Upper lobe of left lung (tissue), 6 donors: Measurements from ENCODE around the gene ZNF507. TPM values are rescaled to one million over a fixed set of nuclear protein-coding genes. Genes with fewer than 3 reads are reported as not detected.

Experiments
- ATAC-seq, 2 donors: fragments of 200-7000 bp; cut with Tn5 transposase; one replicate each; pipeline ENCODE4 v1.9.1; 2022; ENCODE audit warnings: mild to moderate bottlenecking in 2 of 2, moderate library complexity in 2 of 2; ENCODE audit not compliant: low FRiP score in 2 of 2
- DNase-seq, 2 donors: peaks; one replicate each; pipeline ENCODE4 v3.0.0-alpha.2; 2019 to 2020
- H3K27ac ChIP-seq, 4 donors: fragments of 200-600 bp; sonication (generic); one replicate each; pipeline ENCODE4 v1.5.1; 2016 to 2019
- H3K27me3 ChIP-seq, 4 donors: fragments of 200-600 bp; sonication (generic); one replicate each; pipeline ENCODE4 v1.5.1; 2017 to 2019
- H3K36me3 ChIP-seq, 4 donors: fragments of 200-600 bp; sonication (generic); one replicate each; pipeline ENCODE4 v1.5.1; 2016 to 2019
- H3K4me1 ChIP-seq, 4 donors: fragments of 200-600 bp; sonication (generic); one replicate each; pipeline ENCODE4 v1.5.1; 2018 to 2019
- H3K4me3 ChIP-seq, 4 donors: fragments of 200-600 bp; sonication (generic); one replicate each; pipeline ENCODE4 v1.5.1; 2017 to 2019; ENCODE audit warnings: mild to moderate bottlenecking in 2 of 4, moderate library complexity in 1 of 4
- H3K9me3 ChIP-seq, 4 donors: fragments of 200-600 bp; sonication (generic); one replicate each; pipeline ENCODE4 v1.5.1; 2018 to 2019
- EP300 ChIP-seq, 4 donors: sonication (generic); formaldehyde crosslinking; IDR thresholded peaks; one replicate each; pipeline ENCODE4 v1.5.1; 2017; ENCODE audit warnings: antibody characterized with exemption in 4 of 4, control low read depth in 2 of 4
- POLR2A ChIP-seq, 4 donors: fragments of 450-650 bp; IDR thresholded peaks; one replicate each; pipeline ENCODE4 v1.5.1; 2016 to 2017; ENCODE audit warnings: antibody characterized with exemption in 4 of 4, mild to moderate bottlenecking in 2 of 4
- POLR2AphosphoS5 ChIP-seq, 2 donors: sonication (generic); formaldehyde crosslinking; IDR thresholded peaks; one replicate each; pipeline ENCODE4 v1.5.1; 2017; ENCODE audit warnings: antibody characterized with exemption in 2 of 2
- WGBS, 2 donors: methylation state at CpG; one replicate each; pipeline ENCODE4 v1.1.5; 2017 to 2018; 5-methylcytosine and 5-hydroxymethylcytosine counted together
- total RNA-seq, 6 donors: library from RNA; depleted of rRNA in 4 of 6; stranded (reverse); fragments of >200 nt in 4 of 6; gene quantifications; one replicate each; pipeline versions ENCODE4 v1.1.0 to v1.2.1, GENCODE V29; 2016 to 2021
- TF ChIP-seq, protein P1 (sequence below), 6 experiments: fragments of 450-650 bp in 4 of 6; fragments of 200-600 bp in 2 of 6; sonication (generic) in 2 of 6; IDR thresholded peaks; one replicate each; pipeline ENCODE4 v1.5.1; 2016 to 2019; ENCODE audit warnings: antibody characterized with exemption in 6 of 6
- donor health status: DM: no; HTN: no; CAD: no; lungs with moderate emphysema.
- donor health status: DM: no; HTN: yes; CAD: no; lungs with severe emphysema.

The ZNF507 gene
- total RNA-seq, 6 donors from 2014 or later: 13.0 to 27.2 (median 17.5) TPM

DNA sequence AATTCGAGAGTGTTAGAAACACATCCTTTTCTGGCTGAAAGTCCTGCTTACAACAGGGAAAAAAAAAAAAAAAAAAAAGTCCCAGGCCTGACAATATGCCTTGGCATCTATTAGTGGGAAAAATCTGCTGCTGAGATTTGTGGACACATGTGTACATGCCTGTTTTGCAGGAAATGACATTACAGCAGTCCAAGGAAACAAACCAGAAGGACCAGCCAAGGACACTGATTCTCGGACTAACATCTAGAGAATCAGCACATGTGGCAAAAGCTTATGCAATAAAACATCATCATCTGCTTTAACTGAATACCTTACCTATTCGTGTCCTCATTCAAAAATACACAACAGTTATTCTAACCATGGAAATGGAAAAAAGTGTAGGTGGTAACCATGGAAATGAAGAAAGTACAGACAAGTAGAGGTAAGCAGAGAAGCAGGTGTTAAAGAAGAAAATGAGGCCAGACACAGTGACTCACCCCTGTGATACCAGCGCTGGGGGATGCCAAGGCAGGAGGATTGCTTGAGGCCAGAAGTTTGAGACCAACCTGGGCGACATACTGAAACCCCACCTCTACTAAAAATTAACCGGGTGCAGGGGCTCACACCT is 50.7 kb downstream of the ZNF507 start:
- no peaks in the 10 kb centered on the region for H3K4me1 ChIP-seq
- 82 to 86% methylated on average over 6 of the region's 6 CpGs for WGBS, 2 donors
- ATAC-seq: no peak
- no peak overlapping the region for H3K27ac ChIP-seq
- no peak overlapping the region for H3K4me3 ChIP-seq
- TF ChIP-seq POLR2AphosphoS5 (IDR thresholded peaks at IDR 0.05): no peak
- TF ChIP-seq POLR2A (IDR thresholded peaks at IDR 0.05): no peak
- TF ChIP-seq, protein P1, sequence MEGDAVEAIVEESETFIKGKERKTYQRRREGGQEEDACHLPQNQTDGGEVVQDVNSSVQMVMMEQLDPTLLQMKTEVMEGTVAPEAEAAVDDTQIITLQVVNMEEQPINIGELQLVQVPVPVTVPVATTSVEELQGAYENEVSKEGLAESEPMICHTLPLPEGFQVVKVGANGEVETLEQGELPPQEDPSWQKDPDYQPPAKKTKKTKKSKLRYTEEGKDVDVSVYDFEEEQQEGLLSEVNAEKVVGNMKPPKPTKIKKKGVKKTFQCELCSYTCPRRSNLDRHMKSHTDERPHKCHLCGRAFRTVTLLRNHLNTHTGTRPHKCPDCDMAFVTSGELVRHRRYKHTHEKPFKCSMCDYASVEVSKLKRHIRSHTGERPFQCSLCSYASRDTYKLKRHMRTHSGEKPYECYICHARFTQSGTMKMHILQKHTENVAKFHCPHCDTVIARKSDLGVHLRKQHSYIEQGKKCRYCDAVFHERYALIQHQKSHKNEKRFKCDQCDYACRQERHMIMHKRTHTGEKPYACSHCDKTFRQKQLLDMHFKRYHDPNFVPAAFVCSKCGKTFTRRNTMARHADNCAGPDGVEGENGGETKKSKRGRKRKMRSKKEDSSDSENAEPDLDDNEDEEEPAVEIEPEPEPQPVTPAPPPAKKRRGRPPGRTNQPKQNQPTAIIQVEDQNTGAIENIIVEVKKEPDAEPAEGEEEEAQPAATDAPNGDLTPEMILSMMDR (IDR thresholded peaks at IDR 0.05): no peak
- TF ChIP-seq EP300 (IDR thresholded peaks at IDR 0.05): no peak
- no peaks in the 10 kb centered on the region for H3K27me3 ChIP-seq
- H3K9me3 ChIP-seq: no peaks in the 10 kb centered on the region
- DNase-seq: no peak
- no peaks in the 10 kb centered on the region for H3K36me3 ChIP-seq

GRCh38 chr19:32397671-32398101 is 52.3 kb downstream of the ZNF507 start:
- no peak for DNase-seq
- Histone ChIP-seq H3K4me1 (no peaks in the 10 kb centered on the region), H3K27me3 (no peaks in the 10 kb centered on the region), H3K4me3 (no peak overlapping the region), H3K36me3 (no peaks in the 10 kb centered on the region), H3K9me3 (no peaks in the 10 kb centered on the region), H3K27ac (no peak overlapping the region)
- TF ChIP-seq EP300 (IDR thresholded peaks at IDR 0.05) (no peak), POLR2A (IDR thresholded peaks at IDR 0.05) (no peak), POLR2AphosphoS5 (IDR thresholded peaks at IDR 0.05) (no peak)
- TF ChIP-seq, protein P1 (IDR thresholded peaks at IDR 0.05): no peak
- 85 to 86% methylated on average over 5 of the region's 5 CpGs for WGBS, 2 donors
- ATAC-seq: no peak

- 88 to 92% methylated on average over 1 of the region's 1 CpG for WGBS, 2 donors
- no peaks in the 10 kb centered on the region for H3K36me3 ChIP-seq
- H3K4me3 ChIP-seq: no peak overlapping the region
- no peak for TF ChIP-seq POLR2AphosphoS5 (IDR thresholded peaks at IDR 0.05)
- TF ChIP-seq POLR2A (IDR thresholded peaks at IDR 0.05): no peak
- TF ChIP-seq EP300 (IDR thresholded peaks at IDR 0.05): no peak
- TF ChIP-seq, protein P1 (IDR thresholded peaks at IDR 0.05): no peak
- no peaks in the 10 kb centered on the region for H3K9me3 ChIP-seq
- peaks cover 12 to 27% (median 14%) of the 10 kb centered on the region in 4 donors for H3K4me1 ChIP-seq
- no peak for DNase-seq
- ATAC-seq: no peak
- no peaks in the 10 kb centered on the region for H3K27me3 ChIP-seq
- no peak overlapping the region for H3K27ac ChIP-seq
These were observed 56.6 kb downstream of the ZNF507 start for GRCh38 chr19:32401992-32402391.

GRCh38 chr19:32403291-32403995 is 58.0 kb downstream of the ZNF507 start:
- no peak overlapping the region for H3K4me3 ChIP-seq
- no peak for DNase-seq
- 86% methylated on average over 4 to 5 of the region's 5 CpGs for WGBS, 2 donors

More at GRCh38 chr19:32403291-32403995, 58.0 kb downstream of the ZNF507 start:
- Histone ChIP-seq H3K36me3 (no peaks in the 10 kb centered on the region), H3K9me3 (no peaks in the 10 kb centered on the region), H3K27me3 (no peaks in the 10 kb centered on the region), H3K27ac (no peak overlapping the region), H3K4me1 (peaks cover 14 to 37% (median 16%) of the 10 kb centered on the region in 4 donors)
- TF ChIP-seq EP300 (IDR thresholded peaks at IDR 0.05): no peak
- TF ChIP-seq POLR2AphosphoS5 (IDR thresholded peaks at IDR 0.05): no peak
- TF ChIP-seq POLR2A (IDR thresholded peaks at IDR 0.05): no peak
- TF ChIP-seq, protein P1 (IDR thresholded peaks at IDR 0.05): no peak
- no peak for ATAC-seq
